ENCODE results near the gene ADAMTS12. TPM values are rescaled to one million over a fixed set of nuclear protein-coding genes. Genes with fewer than 3 reads are reported as not detected.
A peak's percentile ranks its signal among the peaks of the same experiment; 100 is the strongest.

Gene ADAMTS12
- total and polyA plus RNA-seq, 2 donors (not counting 1 experiment from before 2014, with no cell fraction given), result 10.7 to 44.8 TPM

- no peak for TF ChIP-seq CTCF (conservative IDR thresholded peaks at IDR 0.05 in 1 of 2, IDR thresholded peaks at IDR 0.05 in 1 of 2; ENCODE audit: low read depth in 1 of 2, low read length in 2 of 2)
- no peak for TF ChIP-seq EZH2 (IDR thresholded peaks at IDR 0.05; ENCODE audit: low read length, missing control alignments)
- Histone ChIP-seq H3K4me3 (replicated peaks in 1 of 4; ENCODE audit: control extremely low read depth in 1 of 4, insufficient read depth in 1 of 4, low read depth in 3 of 4, low read length in 4 of 4) (no peak overlapping the region), H3K4me2 (ENCODE audit: extremely low read depth, insufficient read depth, low read length) (no peak overlapping the region), H3K27me3 (ENCODE audit: control insufficient read depth, insufficient read depth, low read length) (no peaks in the 10 kb centered on the region), H3K79me2 (ENCODE audit: control insufficient read depth, insufficient read depth, low read length) (peaks cover 7% of the 10 kb centered on the region), H3K27ac (ENCODE audit: insufficient read depth, low read length) (no peak overlapping the region), H2AFZ (ENCODE audit: low read length) (no peak overlapping the region), H4K20me1 (ENCODE audit: control insufficient read depth, extremely low read depth, insufficient read depth, low read length) (no peaks in the 10 kb centered on the region), H3K4me1 (ENCODE audit: control insufficient read depth, extremely low read depth, insufficient read depth, low read length) (peaks cover 16% of the 10 kb centered on the region), H3K36me3 (ENCODE audit: control insufficient read depth, insufficient read depth, low read length) (no peaks in the 10 kb centered on the region), H3K9ac (ENCODE audit: insufficient read depth, low read length) (no peak overlapping the region), H3K9me3 (ENCODE audit: control insufficient read depth, insufficient read depth, low read depth, low read length) (no peaks in the 10 kb centered on the region)
- no peak for DNase-seq (ENCODE audit: low read depth in 2 of 2)
Observed at GRCh38 chr5:33785571-33785970, 106.2 kb downstream of the ADAMTS12 start.

- TF ChIP-seq CTCF (conservative IDR thresholded peaks at IDR 0.05 in 1 of 2, IDR thresholded peaks at IDR 0.05 in 1 of 2; ENCODE audit: low read depth in 1 of 2, low read length in 2 of 2) (no peak), EZH2 (IDR thresholded peaks at IDR 0.05; ENCODE audit: low read length, missing control alignments) (no peak)
- H4K20me1 ChIP-seq (ENCODE audit: control insufficient read depth, extremely low read depth, insufficient read depth, low read length), result no peaks in the 10 kb centered on the region
- no peak overlapping the region for H3K4me3 ChIP-seq (replicated peaks in 1 of 4; ENCODE audit: control extremely low read depth in 1 of 4, insufficient read depth in 1 of 4, low read depth in 3 of 4, low read length in 4 of 4)
- no peaks in the 10 kb centered on the region for H3K36me3 ChIP-seq (ENCODE audit: control insufficient read depth, insufficient read depth, low read length)
- H3K9me3 ChIP-seq (ENCODE audit: control insufficient read depth, insufficient read depth, low read depth, low read length), result no peaks in the 10 kb centered on the region
- no peak overlapping the region for H2AFZ ChIP-seq (ENCODE audit: low read length)
- H3K4me2 ChIP-seq (ENCODE audit: extremely low read depth, insufficient read depth, low read length), result peak overlapping the region; percentile 19
- H3K79me2 ChIP-seq (ENCODE audit: control insufficient read depth, insufficient read depth, low read length), result peaks cover 2% of the 10 kb centered on the region
- H3K4me1 ChIP-seq (ENCODE audit: control insufficient read depth, extremely low read depth, insufficient read depth, low read length), result peaks cover 5% of the 10 kb centered on the region
- DNase-seq (ENCODE audit: low read depth in 2 of 2), result peak; percentile 71 to 87
- no peak overlapping the region for H3K27ac ChIP-seq (ENCODE audit: insufficient read depth, low read length)
- no peak overlapping the region for H3K9ac ChIP-seq (ENCODE audit: insufficient read depth, low read length)
- no peaks in the 10 kb centered on the region for H3K27me3 ChIP-seq (ENCODE audit: control insufficient read depth, insufficient read depth, low read length)
Observed at GRCh38 chr5:33781286-33781685, 110.5 kb downstream of the ADAMTS12 start.

DNA sequence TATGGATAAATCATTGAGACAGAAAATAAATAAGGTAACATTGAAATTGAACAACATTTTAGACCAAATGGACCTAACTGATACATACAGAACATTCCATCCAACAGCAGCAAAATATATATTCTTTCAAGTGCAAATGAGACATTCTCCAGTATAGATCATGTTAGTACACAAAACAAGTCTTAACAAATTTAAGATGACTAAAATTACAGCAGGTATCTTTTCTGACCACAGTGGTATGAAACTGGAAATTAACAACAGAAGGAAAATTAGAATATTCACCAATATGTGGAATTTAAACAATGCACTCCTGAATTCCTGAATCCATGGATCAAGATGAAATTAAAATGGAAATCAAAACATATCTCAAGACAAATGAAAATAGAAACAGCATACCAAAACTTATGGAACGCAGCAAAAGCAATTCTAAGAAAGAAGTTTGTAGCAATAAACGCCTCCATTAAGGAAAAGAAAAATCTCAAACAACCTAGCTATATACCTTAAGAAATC is 115.6 kb downstream of the ADAMTS12 start:
- Histone ChIP-seq H4K20me1 (ENCODE audit: control insufficient read depth, extremely low read depth, insufficient read depth, low read length) (no peaks in the 10 kb centered on the region), H3K79me2 (ENCODE audit: control insufficient read depth, insufficient read depth, low read length) (peaks cover 3% of the 10 kb centered on the region), H3K4me2 (ENCODE audit: extremely low read depth, insufficient read depth, low read length) (no peak overlapping the region), H3K27ac (ENCODE audit: insufficient read depth, low read length) (no peak overlapping the region), H2AFZ (ENCODE audit: low read length) (no peak overlapping the region), H3K36me3 (ENCODE audit: control insufficient read depth, insufficient read depth, low read length) (no peaks in the 10 kb centered on the region), H3K9ac (ENCODE audit: insufficient read depth, low read length) (no peak overlapping the region), H3K4me1 (ENCODE audit: control insufficient read depth, extremely low read depth, insufficient read depth, low read length) (peaks cover 7% of the 10 kb centered on the region), H3K4me3 (replicated peaks in 1 of 4; ENCODE audit: control extremely low read depth in 1 of 4, insufficient read depth in 1 of 4, low read depth in 3 of 4, low read length in 4 of 4) (no peak overlapping the region), H3K27me3 (ENCODE audit: control insufficient read depth, insufficient read depth, low read length) (no peaks in the 10 kb centered on the region), H3K9me3 (ENCODE audit: control insufficient read depth, insufficient read depth, low read depth, low read length) (no peaks in the 10 kb centered on the region)
- TF ChIP-seq EZH2 (IDR thresholded peaks at IDR 0.05; ENCODE audit: low read length, missing control alignments) (no peak), CTCF (conservative IDR thresholded peaks at IDR 0.05 in 1 of 2, IDR thresholded peaks at IDR 0.05 in 1 of 2; ENCODE audit: low read depth in 1 of 2, low read length in 2 of 2) (no peak)
- DNase-seq (ENCODE audit: low read depth in 2 of 2), result no peak
